NCI-H82 (cell line): ENCODE data around the gene TFEB.
A peak's percentile ranks its signal among the peaks of the same experiment; 100 is the strongest.

Source experiments
- DNase-seq: peaks from one replicate; lab custom pipeline; 2025; lab: John Stamatoyannopoulos, UW

The TFEB gene

GRCh38 chr6:41638002-41638934, 97.1 kb downstream of the TFEB start, which contains the start of gene MDFI:
MDFI (plus strand) TSS chr6:41638468; CDS start chr6:41638750, 282 bp downstream.
- peak; percentile 66 for DNase-seq

- DNase-seq = no peak
Measured at GRCh38 chr6:41637194-41638001, 98.0 kb downstream of the TFEB start.

DNA sequence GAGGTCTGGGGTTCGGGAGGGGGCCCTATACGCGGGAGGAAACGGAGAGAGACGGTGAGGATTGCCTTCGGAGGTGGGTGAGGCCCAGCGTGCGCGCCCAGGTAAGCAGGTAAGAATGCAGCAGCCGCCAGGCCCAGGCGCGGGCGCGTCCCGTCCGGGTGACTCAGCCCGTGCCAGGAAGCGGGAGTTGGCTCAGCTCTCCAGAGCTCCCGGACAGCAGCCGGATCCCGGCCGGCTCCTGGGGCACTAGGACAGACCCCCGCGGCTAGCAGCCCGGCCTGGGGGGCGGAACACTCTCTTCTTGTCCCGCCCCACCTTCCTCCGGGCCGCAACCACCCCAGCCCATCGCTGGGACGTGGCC, 98.6 kb downstream of the TFEB start:
- DNase-seq = no peak

DNA sequence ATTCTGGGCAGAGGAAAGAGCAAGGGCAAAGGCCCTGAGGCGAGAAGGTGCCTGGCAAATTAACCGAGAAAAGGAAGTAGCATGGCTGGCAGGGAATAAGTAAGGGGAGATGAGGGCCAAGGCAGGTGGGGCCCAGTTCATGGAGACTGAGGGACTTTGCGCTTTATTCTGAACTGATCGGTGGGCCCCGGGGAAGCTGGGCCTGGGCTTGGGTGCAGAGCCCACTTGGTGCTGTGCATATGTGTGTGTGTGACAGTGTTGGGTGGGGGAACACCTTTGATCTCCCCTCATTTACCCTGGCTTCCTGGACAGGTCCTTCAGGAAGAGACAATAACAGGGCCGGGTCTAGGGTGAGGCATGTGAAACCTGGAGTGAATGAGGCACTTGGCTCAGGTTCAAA, 100.0 kb downstream of the TFEB start:
- no peak for DNase-seq

GRCh38 chr6:41634657-41635056, 100.8 kb downstream of the TFEB start:
- DNase-seq = no peak
